Hepatocyte (in vitro differentiated cells): ENCODE results near the gene SH3RF3. TPM values are rescaled to one million over a fixed set of nuclear protein-coding genes. Genes with fewer than 3 reads are reported as not detected.

Experiments
- DNase-seq: peaks from one replicate; pipeline ENCODE4 v3.0.0-alpha.2; 2016; ENCODE audit warnings: low spot score
- H2AFZ ChIP-seq: fragments of 200-600 bp; sonication (generic); 2 replicates; pipeline ENCODE4 v1.6.0; 2016; ENCODE audit warnings: antibody characterized with exemption, mild to moderate bottlenecking
- H3K27ac ChIP-seq: fragments of 200-600 bp; sonication (generic); 2 replicates; pipeline ENCODE4 v1.5.1; 2016; ENCODE audit warnings: mild to moderate bottlenecking
- H3K27me3 ChIP-seq: fragments of 200-600 bp; sonication (generic); 2 replicates; pipeline ENCODE4 v1.6.1; 2016
- H3K36me3 ChIP-seq: fragments of 200-600 bp; sonication (generic); replicated peaks from 2 replicates; pipeline ENCODE4 v1.5.1; 2016; ENCODE audit warnings: low read depth; ENCODE audit not compliant: insufficient read depth
- H3K4me1 ChIP-seq: fragments of 200-600 bp; sonication (generic); 2 replicates; pipeline ENCODE4 v1.5.1; 2016; ENCODE audit warnings: mild to moderate bottlenecking, moderate library complexity; ENCODE audit not compliant: insufficient read depth
- H3K4me2 ChIP-seq: fragments of 200-600 bp; sonication (generic); 2 replicates; pipeline ENCODE4 v1.6.0; 2016
- H3K4me3 ChIP-seq: fragments of 200-600 bp; sonication (generic); 2 replicates; pipeline ENCODE4 v1.5.1; 2016; ENCODE audit warnings: mild to moderate bottlenecking
- H3K79me2 ChIP-seq: fragments of 200-600 bp; sonication (generic); 2 replicates; pipeline ENCODE4 v1.6.0; 2017; ENCODE audit warnings: mild to moderate bottlenecking
- H3K9me2 ChIP-seq: fragments of 200-600 bp; sonication (generic); replicated peaks from 2 replicates; pipeline ENCODE4 v1.6.0; 2017; ENCODE audit warnings: mild to moderate bottlenecking; ENCODE audit not compliant: insufficient read depth
- H3K9me3 ChIP-seq: fragments of 200-600 bp; sonication (generic); 2 replicates; pipeline ENCODE4 v1.5.1; 2016; ENCODE audit warnings: low read depth, mild to moderate bottlenecking
- H4K20me1 ChIP-seq: fragments of 200-600 bp; sonication (generic); 2 replicates; pipeline ENCODE4 v1.6.0; 2016; ENCODE audit warnings: mild to moderate bottlenecking; ENCODE audit not compliant: insufficient read depth, poor library complexity, severe bottlenecking
- EZH2 ChIP-seq: fragments of 200-600 bp; sonication (generic); IDR thresholded peaks from 2 replicates; pipeline ENCODE4 v1.6.1; 2016; ENCODE audit warnings: antibody characterized with exemption, mild to moderate bottlenecking, borderline replicate concordance
- EZH2phosphoT487 ChIP-seq: fragments of 200-600 bp; sonication (generic); IDR thresholded peaks from one replicate; pipeline ENCODE4 v1.6.1; 2018; ENCODE audit warnings: antibody characterized with exemption, mild to moderate bottlenecking, low read depth, moderate library complexity; ENCODE audit not compliant: unreplicated experiment, severe bottlenecking
- WGBS: methylation state at CpG from one replicate; pipeline ENCODE4 v1.1.6; 2016; ENCODE audit warnings: low lambda C conversion rate; ENCODE audit errors: missing lambda C conversion rate; 5-methylcytosine and 5-hydroxymethylcytosine counted together
- polyA plus RNA-seq: library from polyadenylated mRNA; unstranded; fragments of >200 nt; fragmentation: Nextera tagmentation; extraction: Ambion mirVana; gene quantifications from 2 replicates; pipeline ENCODE4 v1.2.1, GENCODE V29; 2016
- total RNA-seq: library from RNA; depleted of rRNA; stranded (reverse); fragments of >200 nt; gene quantifications from 2 replicates; pipeline ENCODE4 v1.2.3, GENCODE V29; 2014
- TF ChIP-seq, protein P1 (sequence below): fragments of 200-600 bp; sonication (generic); IDR thresholded peaks from 2 replicates; pipeline ENCODE4 v1.5.1; 2016; ENCODE audit warnings: antibody characterized with exemption, mild to moderate bottlenecking; ENCODE audit not compliant: poor library complexity

The SH3RF3 gene
- total and polyA plus RNA-seq, 2 experiments from 2014 or later, result 1.9 to 2.1 TPM

DNA sequence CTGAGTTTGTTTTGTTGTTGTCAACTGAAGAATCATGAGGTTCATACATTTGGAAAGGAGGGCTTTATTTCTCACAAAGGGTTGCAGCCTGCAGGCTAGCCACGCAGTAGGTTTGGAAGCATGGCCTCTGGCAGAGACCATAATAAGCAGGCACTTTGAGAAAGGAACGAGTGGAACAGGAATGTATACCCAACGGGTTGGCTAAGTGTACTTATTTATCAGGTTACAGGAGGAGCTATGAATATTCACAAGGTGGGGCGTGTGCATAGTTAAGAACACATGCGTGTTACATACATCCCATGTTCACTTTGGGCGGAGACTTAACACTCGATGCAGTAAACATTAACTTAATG lies 30.1 kb upstream of the SH3RF3 start:
- Histone ChIP-seq H3K27ac (no peak overlapping the region), H3K36me3 (no peaks in the 10 kb centered on the region), H3K4me2 (no peak overlapping the region), H3K27me3 (peaks cover 2% of the 10 kb centered on the region), H3K79me2 (no peaks in the 10 kb centered on the region), H4K20me1 (no peaks in the 10 kb centered on the region), H3K4me3 (no peak overlapping the region), H3K4me1 (no peaks in the 10 kb centered on the region), H3K9me2 (no peaks in the 10 kb centered on the region), H2AFZ (no peak overlapping the region), H3K9me3 (peaks cover 5% of the 10 kb centered on the region)
- TF ChIP-seq EZH2phosphoT487 (no peak), EZH2 (no peak)
- TF ChIP-seq, protein P1, sequence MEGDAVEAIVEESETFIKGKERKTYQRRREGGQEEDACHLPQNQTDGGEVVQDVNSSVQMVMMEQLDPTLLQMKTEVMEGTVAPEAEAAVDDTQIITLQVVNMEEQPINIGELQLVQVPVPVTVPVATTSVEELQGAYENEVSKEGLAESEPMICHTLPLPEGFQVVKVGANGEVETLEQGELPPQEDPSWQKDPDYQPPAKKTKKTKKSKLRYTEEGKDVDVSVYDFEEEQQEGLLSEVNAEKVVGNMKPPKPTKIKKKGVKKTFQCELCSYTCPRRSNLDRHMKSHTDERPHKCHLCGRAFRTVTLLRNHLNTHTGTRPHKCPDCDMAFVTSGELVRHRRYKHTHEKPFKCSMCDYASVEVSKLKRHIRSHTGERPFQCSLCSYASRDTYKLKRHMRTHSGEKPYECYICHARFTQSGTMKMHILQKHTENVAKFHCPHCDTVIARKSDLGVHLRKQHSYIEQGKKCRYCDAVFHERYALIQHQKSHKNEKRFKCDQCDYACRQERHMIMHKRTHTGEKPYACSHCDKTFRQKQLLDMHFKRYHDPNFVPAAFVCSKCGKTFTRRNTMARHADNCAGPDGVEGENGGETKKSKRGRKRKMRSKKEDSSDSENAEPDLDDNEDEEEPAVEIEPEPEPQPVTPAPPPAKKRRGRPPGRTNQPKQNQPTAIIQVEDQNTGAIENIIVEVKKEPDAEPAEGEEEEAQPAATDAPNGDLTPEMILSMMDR, result no peak
- 83% methylated on average over 7 of the region's 7 CpGs for WGBS
- DNase-seq, result no peak

DNA sequence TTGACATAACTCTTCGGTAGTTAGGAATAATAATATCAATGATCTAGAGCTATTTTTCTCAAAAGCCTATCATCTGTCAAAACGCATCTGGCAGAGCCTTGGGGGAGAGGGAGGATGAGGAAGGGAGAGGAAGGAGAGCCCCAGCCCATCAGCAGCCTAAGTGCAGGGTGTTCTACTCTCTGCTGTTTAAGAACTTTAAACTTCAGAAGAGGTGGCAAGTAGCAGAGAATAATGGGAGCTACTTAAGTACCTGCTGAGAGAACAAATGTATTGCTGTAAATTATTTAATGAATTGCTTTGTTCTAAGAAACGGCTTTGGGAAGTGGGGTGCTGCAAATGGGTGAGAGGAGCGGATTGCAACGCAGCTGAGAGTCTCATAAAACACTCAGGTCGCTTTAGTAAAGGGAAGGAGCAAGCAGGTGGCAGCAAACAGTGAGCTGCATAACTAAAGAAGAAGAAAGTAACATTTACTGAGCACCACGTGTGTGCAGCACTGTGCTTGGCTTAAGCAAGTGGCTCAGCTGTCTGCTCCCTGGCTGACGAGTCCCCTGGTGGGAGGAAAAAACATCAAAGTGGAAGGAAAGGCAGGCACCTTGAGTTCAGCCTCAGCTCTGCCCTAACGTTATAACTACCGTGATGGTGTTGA lies 26.3 kb upstream of the SH3RF3 start:
- no peak overlapping the region for H3K4me3 ChIP-seq
- no peaks in the 10 kb centered on the region for H3K9me2 ChIP-seq
- peaks cover 2% of the 10 kb centered on the region for H3K27me3 ChIP-seq
- DNase-seq, result no peak
- no peaks in the 10 kb centered on the region for H3K4me1 ChIP-seq
- no peaks in the 10 kb centered on the region for H3K36me3 ChIP-seq
- TF ChIP-seq EZH2, result no peak
- TF ChIP-seq, protein P1, result no peak
- TF ChIP-seq EZH2phosphoT487, result no peak
- no peaks in the 10 kb centered on the region for H3K9me3 ChIP-seq
- H2AFZ ChIP-seq, result no peak overlapping the region
- no peak overlapping the region for H3K4me2 ChIP-seq
- H4K20me1 ChIP-seq, result no peaks in the 10 kb centered on the region
- H3K27ac ChIP-seq, result no peak overlapping the region
- 22% methylated on average over 10 of the region's 10 CpGs for WGBS
- H3K79me2 ChIP-seq, result no peaks in the 10 kb centered on the region

DNA sequence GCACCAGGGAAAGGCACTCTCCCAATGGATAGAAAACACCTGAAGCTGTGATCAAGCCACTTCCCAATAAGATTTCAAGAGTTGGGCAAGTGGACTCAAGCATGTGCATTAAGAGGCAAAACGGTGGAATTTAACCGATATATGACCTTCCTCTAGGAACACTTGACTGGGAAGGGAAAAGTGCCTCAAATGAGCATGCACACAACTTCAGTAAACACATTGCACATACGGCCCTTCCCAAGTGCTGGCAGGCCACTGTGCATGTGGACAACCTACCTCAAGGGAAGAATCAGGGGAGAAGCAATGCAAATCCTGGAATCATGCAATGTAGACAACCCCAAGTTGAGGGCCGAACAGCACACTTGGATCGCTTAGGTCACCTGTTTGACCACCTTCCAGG lies 23.9 kb upstream of the SH3RF3 start:
- H3K9me3 ChIP-seq, result no peaks in the 10 kb centered on the region
- no peak overlapping the region for H2AFZ ChIP-seq
- TF ChIP-seq EZH2, result no peak
- TF ChIP-seq EZH2phosphoT487, result no peak
- TF ChIP-seq, protein P1, result no peak
- H3K4me1 ChIP-seq, result no peaks in the 10 kb centered on the region
- H3K9me2 ChIP-seq, result no peaks in the 10 kb centered on the region
- H3K36me3 ChIP-seq, result no peaks in the 10 kb centered on the region
- H4K20me1 ChIP-seq, result no peaks in the 10 kb centered on the region
- no peak for DNase-seq
- WGBS, result 91% methylated on average over 5 of the region's 5 CpGs
- no peak overlapping the region for H3K4me2 ChIP-seq
- H3K27ac ChIP-seq, result no peak overlapping the region
- no peak overlapping the region for H3K4me3 ChIP-seq
- peaks cover 2% of the 10 kb centered on the region for H3K27me3 ChIP-seq
- H3K79me2 ChIP-seq, result no peaks in the 10 kb centered on the region

DNA sequence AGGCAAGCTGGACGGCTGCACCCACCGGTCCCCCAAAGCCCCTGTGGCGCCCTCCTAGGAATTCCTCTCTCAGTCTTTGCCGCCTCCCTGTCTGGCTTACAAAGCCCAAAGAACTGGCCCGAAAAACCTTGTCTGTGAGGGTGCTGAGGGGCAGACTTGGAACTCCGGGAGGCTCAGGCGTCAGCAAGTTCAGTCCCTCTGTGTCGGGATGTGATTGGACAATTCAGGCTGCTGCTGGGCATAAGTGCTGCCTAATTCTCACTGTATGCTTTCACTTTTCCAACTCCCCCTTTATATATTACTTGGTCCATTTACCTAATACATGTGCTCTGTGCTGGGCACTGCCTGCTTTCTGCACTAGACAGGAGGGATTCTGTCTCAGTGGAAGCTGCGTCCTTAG lies 20.3 kb upstream of the SH3RF3 start:
- 88% methylated on average over 9 of the region's 9 CpGs for WGBS
- TF ChIP-seq, protein P1, result no peak
- TF ChIP-seq EZH2phosphoT487 (no peak), EZH2 (no peak)

More for the DNA sequence above, 20.3 kb upstream of the SH3RF3 start:
- H4K20me1 ChIP-seq, result no peaks in the 10 kb centered on the region
- H3K9me3 ChIP-seq, result no peaks in the 10 kb centered on the region
- H3K27ac ChIP-seq, result no peak overlapping the region
- DNase-seq, result no peak
- no peak overlapping the region for H2AFZ ChIP-seq
- H3K79me2 ChIP-seq, result no peaks in the 10 kb centered on the region
- H3K36me3 ChIP-seq, result no peaks in the 10 kb centered on the region
- no peak overlapping the region for H3K4me3 ChIP-seq
- H3K4me2 ChIP-seq, result no peak overlapping the region
- H3K4me1 ChIP-seq, result no peaks in the 10 kb centered on the region
- no peaks in the 10 kb centered on the region for H3K9me2 ChIP-seq
- no peaks in the 10 kb centered on the region for H3K27me3 ChIP-seq
